AG04450 (cell line): Measurements from ENCODE around the gene LYZL1. TPM values are rescaled to one million over a fixed set of nuclear protein-coding genes. Genes with fewer than 3 reads are reported as not detected.
"Not testable (repeated sequence)": the region's sequence is repeated elsewhere in the genome, so short reads cannot be mapped to it uniquely, and the experiment has no call there.

Source experiments
- CTCF ChIA-PET: fragments of 300-600, 350-600 bp; formaldehyde crosslinking; extraction: SDS; loops from one replicate; lab custom pipeline; 2022; ENCODE audit warnings: antibody characterized with exemption, inconsistent platforms; lab: Charles Lee
- POLR2A ChIA-PET: fragments of 350-600 bp; formaldehyde crosslinking; extraction: SDS; loops from one replicate; lab custom pipeline; 2021; ENCODE audit warnings: antibody characterized with exemption, inconsistent platforms; lab: Yijun Ruan, JAX
- DNase-seq: peaks from one replicate; pipeline ENCODE4 v3.0.0-alpha.2; 2011; ENCODE audit warnings: low read depth, low spot score
- H3K27ac ChIP-seq: one replicate; pipeline ENCODE4 v1.5.1; 2012; ENCODE audit warnings: low read depth, low read length, control low read depth
- H3K27me3 ChIP-seq: one replicate; pipeline ENCODE4 v1.6.0; 2012; ENCODE audit warnings: low read length; ENCODE audit not compliant: control insufficient read depth, insufficient read depth
- H3K4me3 ChIP-seq: 2 replicates; pipeline ENCODE4 v1.5.1; 2011; ENCODE audit warnings: mild to moderate bottlenecking, low read depth, low read length, control low read depth
- H3K9me3 ChIP-seq: 2 replicates; pipeline ENCODE4 v1.5.1; 2012; ENCODE audit warnings: low read length; ENCODE audit not compliant: control insufficient read depth, insufficient read depth
- polyA plus RNA-seq: library from polyadenylated mRNA; depleted of rRNA; stranded (reverse); fragments of >200 nt; gene quantifications from 2 replicates; pipeline ENCODE4 v1.2.3, GENCODE V29; 2011
- TF ChIP-seq, protein P1 (sequence below): IDR thresholded peaks from 2 replicates; pipeline ENCODE4 v1.5.1; 2011; ENCODE audit warnings: low read depth, low read length, control low read depth, inconsistent platforms

The LYZL1 gene
- polyA plus RNA-seq, 1 experiment = not detected

DNA sequence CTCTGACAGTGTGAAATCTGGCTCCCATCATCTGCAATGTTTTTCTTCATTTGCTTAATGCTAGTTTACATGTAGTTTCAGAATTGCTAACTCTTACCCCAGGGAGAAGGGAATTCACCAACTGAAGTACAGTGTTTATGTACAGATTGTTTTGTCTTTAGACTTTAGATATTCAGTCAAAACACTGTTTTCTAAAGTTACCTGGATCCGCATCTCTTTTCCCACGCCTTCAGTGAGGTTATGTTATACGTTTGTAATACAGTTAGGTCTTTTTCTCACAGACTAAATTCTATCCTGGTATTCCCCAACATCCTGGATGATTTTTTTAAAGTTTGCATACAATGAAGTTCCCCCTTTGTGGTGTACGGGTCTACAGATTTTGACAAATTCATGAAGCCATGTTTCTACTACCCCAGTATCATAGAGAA is 3.2 kb upstream of the LYZL1 start:
- DNase-seq = no peak
- TF ChIP-seq, protein P1, sequence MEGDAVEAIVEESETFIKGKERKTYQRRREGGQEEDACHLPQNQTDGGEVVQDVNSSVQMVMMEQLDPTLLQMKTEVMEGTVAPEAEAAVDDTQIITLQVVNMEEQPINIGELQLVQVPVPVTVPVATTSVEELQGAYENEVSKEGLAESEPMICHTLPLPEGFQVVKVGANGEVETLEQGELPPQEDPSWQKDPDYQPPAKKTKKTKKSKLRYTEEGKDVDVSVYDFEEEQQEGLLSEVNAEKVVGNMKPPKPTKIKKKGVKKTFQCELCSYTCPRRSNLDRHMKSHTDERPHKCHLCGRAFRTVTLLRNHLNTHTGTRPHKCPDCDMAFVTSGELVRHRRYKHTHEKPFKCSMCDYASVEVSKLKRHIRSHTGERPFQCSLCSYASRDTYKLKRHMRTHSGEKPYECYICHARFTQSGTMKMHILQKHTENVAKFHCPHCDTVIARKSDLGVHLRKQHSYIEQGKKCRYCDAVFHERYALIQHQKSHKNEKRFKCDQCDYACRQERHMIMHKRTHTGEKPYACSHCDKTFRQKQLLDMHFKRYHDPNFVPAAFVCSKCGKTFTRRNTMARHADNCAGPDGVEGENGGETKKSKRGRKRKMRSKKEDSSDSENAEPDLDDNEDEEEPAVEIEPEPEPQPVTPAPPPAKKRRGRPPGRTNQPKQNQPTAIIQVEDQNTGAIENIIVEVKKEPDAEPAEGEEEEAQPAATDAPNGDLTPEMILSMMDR = no peak
- ChIA-PET CTCF (no interaction called here), POLR2A (no interaction called here)
- no peak overlapping the region for H3K27ac ChIP-seq
- peaks cover 26% of the 10 kb centered on the region for H3K27me3 ChIP-seq
- H3K4me3 ChIP-seq = no peak overlapping the region
- no peaks in the 10 kb centered on the region for H3K9me3 ChIP-seq

DNA sequence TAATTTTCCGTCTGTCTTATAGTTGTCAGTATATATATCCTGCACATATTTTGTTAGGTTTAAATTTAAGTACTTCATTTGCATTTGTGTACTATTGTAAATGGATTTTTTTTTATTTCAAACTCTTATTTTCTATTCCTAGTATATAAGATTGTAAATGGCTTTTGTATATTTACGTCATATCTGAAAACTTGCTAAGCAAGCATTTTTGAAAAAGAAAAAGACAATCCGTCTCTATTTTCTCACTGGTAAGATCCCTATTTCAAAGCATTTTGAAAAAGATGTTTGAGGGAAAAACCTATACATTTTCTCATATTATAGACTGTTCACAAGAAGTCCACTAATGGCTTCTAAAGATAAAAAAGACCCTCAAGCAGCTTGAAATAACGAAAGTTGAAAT is 1.2 kb upstream of the LYZL1 start:
- TF ChIP-seq, protein P1 = no peak
- Histone ChIP-seq H3K27ac (no peak overlapping the region), H3K9me3 (no peaks in the 10 kb centered on the region), H3K27me3 (peaks cover 19% of the 10 kb centered on the region), H3K4me3 (no peak overlapping the region)
- DNase-seq = no peak
- ChIA-PET CTCF (no interaction called here), POLR2A (no interaction called here)

DNA sequence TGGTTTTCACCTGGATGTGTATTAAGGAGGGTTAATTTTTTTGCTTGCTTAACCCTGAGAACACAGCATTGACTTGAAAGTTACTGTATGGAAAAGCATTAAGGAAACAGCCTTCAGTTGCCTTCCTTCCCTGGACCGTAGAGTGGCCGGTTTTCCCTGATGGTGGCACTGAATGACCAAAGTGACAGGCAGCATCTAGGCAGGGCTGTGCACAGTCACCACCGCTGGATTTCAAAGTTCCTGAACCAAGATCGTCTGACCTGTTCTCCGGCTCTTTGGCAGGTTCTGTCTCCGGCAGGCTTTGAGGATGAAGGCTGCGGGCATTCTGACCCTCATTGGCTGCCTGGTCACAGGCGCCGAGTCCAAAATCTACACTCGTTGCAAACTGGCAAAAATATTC is 2.7 kb downstream of the LYZL1 start:
- H3K4me3 ChIP-seq, H3K27ac ChIP-seq, H3K9me3 ChIP-seq, POLR2A ChIA-PET, DNase-seq: not testable (repeated sequence)
- H3K27me3 ChIP-seq = peaks cover 13% of the 10 kb centered on the region
- CTCF ChIA-PET = interaction anchor here (0.5 kb wide), 1 partner anchor 448 kb away, joined by 3 read pairs; no protein-coding TSS in a partner anchor

DNA sequence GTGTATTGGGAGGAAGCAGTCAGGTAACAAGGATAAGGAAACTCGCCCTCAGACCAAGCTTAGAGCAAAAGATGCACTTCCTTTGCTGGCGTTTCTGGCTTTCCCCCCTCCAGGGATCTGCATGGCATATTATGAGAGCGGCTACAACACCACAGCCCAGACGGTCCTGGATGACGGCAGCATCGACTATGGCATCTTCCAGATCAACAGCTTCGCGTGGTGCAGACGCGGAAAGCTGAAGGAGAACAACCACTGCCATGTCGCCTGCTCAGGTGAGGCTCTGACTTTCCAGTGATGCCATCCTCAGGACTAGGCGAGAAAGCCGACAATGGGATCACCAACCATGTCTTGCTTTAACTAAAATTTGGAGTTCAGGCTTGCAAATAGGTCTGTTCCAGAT is 3.5 kb downstream of the LYZL1 start:
- POLR2A ChIA-PET, DNase-seq, H3K9me3 ChIP-seq, H3K27ac ChIP-seq, H3K4me3 ChIP-seq: not testable (repeated sequence)
- H3K27me3 ChIP-seq = peaks cover 12% of the 10 kb centered on the region
- CTCF ChIA-PET = interaction anchor here (0.6 to 1.5 kb wide), 3 partner anchors 13 to 672 kb away, joined by 3 to 8 read pairs (median 3); no protein-coding TSS in a partner anchor

DNA sequence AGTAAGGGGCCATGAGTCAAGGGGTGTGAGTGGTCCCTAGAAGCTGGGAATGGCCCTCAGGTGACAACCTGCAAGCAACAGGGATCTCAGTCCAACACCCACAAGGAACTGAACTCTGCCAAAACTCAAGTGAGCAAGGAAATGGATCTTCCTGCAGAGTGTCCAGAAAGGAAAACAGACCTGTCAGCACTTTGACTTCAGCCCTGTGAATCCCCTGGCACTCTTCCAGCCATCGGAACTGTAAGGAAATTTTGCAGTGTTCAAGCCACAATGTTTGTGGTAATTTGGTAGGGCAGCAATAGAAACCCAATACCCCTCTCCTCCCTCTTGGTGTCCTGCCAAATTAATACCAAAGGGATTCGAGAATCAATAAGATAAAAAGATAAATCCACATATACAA is 6.9 kb downstream of the LYZL1 start:
- POLR2A ChIA-PET = no interaction called here
- H3K27ac ChIP-seq = no peak overlapping the region
- CTCF ChIA-PET = interaction anchor here (1.0 to 1.2 kb wide), 3 partner anchors 9 to 632 kb away, joined by 3 to 5 read pairs (median 5); no protein-coding TSS in a partner anchor
- H3K9me3 ChIP-seq = peaks cover 13% of the 10 kb centered on the region; the same call in 1 of the 2 replicates
- peaks cover 12% of the 10 kb centered on the region for H3K27me3 ChIP-seq
- no peak overlapping the region for H3K4me3 ChIP-seq
- TF ChIP-seq, protein P1 = no peak
- no peak for DNase-seq

DNA sequence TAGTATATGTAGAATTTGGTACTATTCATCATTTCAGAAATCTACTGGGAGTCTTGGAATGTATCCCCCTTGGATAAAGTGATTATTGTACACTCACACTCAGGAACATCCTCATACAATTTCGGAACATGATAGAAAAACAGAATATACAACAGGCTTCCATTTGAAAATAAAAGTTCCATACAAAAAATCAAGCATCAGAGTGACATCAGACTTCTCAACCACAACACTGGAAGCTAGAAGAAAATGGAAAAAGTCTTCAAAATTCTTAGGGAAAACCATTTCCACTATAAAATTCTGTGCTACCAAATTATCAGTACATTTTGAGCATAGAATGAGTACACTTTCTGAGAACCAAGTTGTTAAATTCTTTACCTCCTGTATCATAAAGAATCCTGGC is 8.8 kb downstream of the LYZL1 start:
- TF ChIP-seq, protein P1 = no peak
- peaks cover 18% of the 10 kb centered on the region; the same call in 1 of the 2 replicates for H3K9me3 ChIP-seq
- no peak overlapping the region for H3K4me3 ChIP-seq
- no peak for DNase-seq
- H3K27me3 ChIP-seq = peaks cover 12% of the 10 kb centered on the region
- ChIA-PET POLR2A (no interaction called here), CTCF (no interaction called here)
- H3K27ac ChIP-seq = no peak overlapping the region
